Measurements from ENCODE around the gene TNS4.
A peak's percentile ranks its signal among the peaks of the same experiment; 100 is the strongest.

DNA sequence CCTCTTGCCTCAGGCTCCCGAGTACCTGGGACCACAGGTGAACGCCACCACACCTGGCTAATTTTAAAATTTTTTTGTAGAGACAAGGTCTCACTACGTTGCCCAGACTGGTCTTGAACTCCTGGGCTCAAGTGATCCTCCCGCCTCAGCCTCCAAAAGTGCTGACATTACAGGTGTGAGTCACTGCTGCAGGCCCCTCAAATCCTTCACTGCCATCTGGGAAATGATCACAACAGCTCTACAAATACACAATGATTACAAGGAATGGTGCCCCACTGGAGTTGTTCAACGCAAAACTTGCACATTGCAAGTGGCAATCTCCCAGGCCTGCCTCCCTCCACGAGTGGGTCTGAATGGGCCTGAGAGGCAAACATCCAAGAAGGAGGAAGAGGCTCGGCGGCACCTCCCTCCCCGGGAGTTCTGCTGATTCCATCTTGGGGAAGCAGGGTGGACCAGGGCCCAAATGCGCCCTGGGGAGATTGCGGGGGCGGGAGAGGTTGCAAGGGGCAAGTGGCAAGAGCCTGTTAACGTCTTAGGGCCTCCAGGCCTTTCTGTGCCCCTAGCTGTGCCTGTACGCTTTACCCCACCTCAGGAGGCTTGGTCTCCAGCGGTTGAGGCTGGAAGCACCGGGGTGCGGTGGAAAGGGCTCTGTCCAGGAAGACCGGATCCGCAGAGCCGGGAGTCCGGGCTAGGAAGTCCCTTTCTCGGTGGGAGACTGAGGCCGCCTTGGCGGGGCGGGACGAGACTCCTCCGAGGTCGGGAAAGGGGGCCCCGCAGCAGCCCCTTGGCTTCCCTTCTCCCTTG is 58.8 kb downstream of the TNS4 start:
- TF ChIP-seq CTCF (IDR thresholded peaks at IDR 0.05): peak in 3 of 6 experiments; percentile 19 to 33 (median 24)
- no peak for TF ChIP-seq POLR2A (IDR thresholded peaks at IDR 0.05)

Data from esophagus squamous epithelium (tissue), 4 donors.